GM21528 (cell line): ENCODE data around the gene GSTO1.

Experiments used
- ATAC-seq: cut with Tn5 transposase; IDR thresholded peaks from one replicate; pipeline ENCODE4 v1.9.1; 2021; ENCODE audit warnings: mild to moderate bottlenecking, moderate library complexity; ENCODE audit not compliant: unreplicated experiment, low FRiP score

GSTO1 gene

GRCh38 chr10:104273899-104274575, 19.3 kb downstream of the GSTO1 start:
- no peak for ATAC-seq

GRCh38 chr10:104274762-104275721, 20.4 kb downstream of the GSTO1 start:
- ATAC-seq: peak; percentile 67

- no peak for ATAC-seq
Measured at GRCh38 chr10:104276192-104276591, 21.5 kb downstream of the GSTO1 start.

- ATAC-seq: no peak
Measured at GRCh38 chr10:104277785-104278184, 23.1 kb downstream of the GSTO1 start.

- no peak for ATAC-seq
Measured at GRCh38 chr10:104279550-104280259, 25.0 kb downstream of the GSTO1 start.

GRCh38 chr10:104281694-104282093, 27.0 kb downstream of the GSTO1 start:
- no peak for ATAC-seq

- no peak for ATAC-seq
Measured at GRCh38 chr10:104284846-104285245, 30.2 kb downstream of the GSTO1 start.

GRCh38 chr10:104286939-104287338, 32.2 kb downstream of the GSTO1 start:
- ATAC-seq: no peak

- no peak for ATAC-seq
Measured at GRCh38 chr10:104288355-104288754, 33.7 kb downstream of the GSTO1 start.

- ATAC-seq: peak; percentile 96
Measured at GRCh38 chr10:104291439-104291951, 36.8 kb downstream of the GSTO1 start.

GRCh38 chr10:104293011-104293410, 38.3 kb downstream of the GSTO1 start:
- ATAC-seq: no peak

GRCh38 chr10:104293781-104294321, 39.2 kb downstream of the GSTO1 start:
- no peak for ATAC-seq

GRCh38 chr10:104296687-104297436, 42.2 kb downstream of the GSTO1 start:
- no peak for ATAC-seq

GRCh38 chr10:104297697-104298660, 43.3 kb downstream of the GSTO1 start:
- ATAC-seq: no peak

- no peak for ATAC-seq
Measured at GRCh38 chr10:104299031-104299904, 44.6 kb downstream of the GSTO1 start.

- no peak for ATAC-seq
Measured at GRCh38 chr10:104300002-104300735, 45.5 kb downstream of the GSTO1 start.

GRCh38 chr10:104300736-104301292, 46.1 kb downstream of the GSTO1 start:
- no peak for ATAC-seq
